ENCODE results near the gene CITED4.
A peak's percentile ranks its signal among the peaks of the same experiment; 100 is the strongest.
"Not testable (repeated sequence)": the region's sequence is repeated elsewhere in the genome, so short reads cannot be mapped to it uniquely, and the experiment has no call there.

CITED4 gene

GRCh38 chr1:40862008-40862863, at the start of gene CITED4:
TSS of gene CITED4 (minus strand) at chr1:40862363. CDS start at chr1:40862127, 236 bp downstream.
- peak; percentile 83 for DNase-seq

GRCh38 chr1:40911105-40911504, 48.9 kb upstream of the CITED4 start:
- DNase-seq: no peak

GRCh38 chr1:40909281-40909680, 47.1 kb upstream of the CITED4 start:
- DNase-seq: no peak

- no peak for DNase-seq
These were observed 46.2 kb upstream of the CITED4 start for GRCh38 chr1:40908350-40908749.

GRCh38 chr1:40907899-40908298, 45.7 kb upstream of the CITED4 start:
- no peak for DNase-seq

- DNase-seq: no peak
These were observed 44.7 kb upstream of the CITED4 start for GRCh38 chr1:40906781-40907400.

- no peak for DNase-seq
These were observed 42.9 kb upstream of the CITED4 start for GRCh38 chr1:40905061-40905460.

- no peak for DNase-seq
These were observed 40.9 kb upstream of the CITED4 start for GRCh38 chr1:40903106-40903505.

GRCh38 chr1:40901886-40902852, 40.0 kb upstream of the CITED4 start:
- DNase-seq: no peak

GRCh38 chr1:40899230-40899870, 37.2 kb upstream of the CITED4 start:
- DNase-seq: no peak

GRCh38 chr1:40898431-40898901, 36.3 kb upstream of the CITED4 start:
- no peak for DNase-seq

GRCh38 chr1:40897513-40897912, 35.4 kb upstream of the CITED4 start:
- no peak for DNase-seq

- DNase-seq: no peak
These were observed 34.3 kb upstream of the CITED4 start for GRCh38 chr1:40896482-40896881.

GRCh38 chr1:40895601-40896000, 33.4 kb upstream of the CITED4 start:
- DNase-seq: no peak

- DNase-seq: not testable (repeated sequence)
These were observed 32.7 kb upstream of the CITED4 start for GRCh38 chr1:40894858-40895257.

GRCh38 chr1:40894455-40894854, 32.3 kb upstream of the CITED4 start:
- no peak for DNase-seq

GRCh38 chr1:40893946-40894345, 31.8 kb upstream of the CITED4 start:
- no peak for DNase-seq

- no peak for DNase-seq
These were observed 30.2 kb upstream of the CITED4 start for GRCh38 chr1:40892354-40892753.

GRCh38 chr1:40890771-40891170, 28.6 kb upstream of the CITED4 start:
- no peak for DNase-seq

GRCh38 chr1:40887652-40888051, 25.5 kb upstream of the CITED4 start:
- no peak for DNase-seq

- DNase-seq: no peak
These were observed 24.8 kb upstream of the CITED4 start for GRCh38 chr1:40887012-40887378.

GRCh38 chr1:40886318-40887011, 24.3 kb upstream of the CITED4 start:
- no peak for DNase-seq

Data from DMS79 (cell line).